Left kidney (tissue), 2 donors: ENCODE results near the gene ENPP1. TPM values are rescaled to one million over a fixed set of nuclear protein-coding genes. Genes with fewer than 3 reads are reported as not detected.
"Not testable (repeated sequence)": the region's sequence is repeated elsewhere in the genome, so short reads cannot be mapped to it uniquely, and the experiment has no call there.

Source experiments
- DNase-seq: peaks from one replicate; pipeline ENCODE4 v3.0.0-alpha.2; 2013
- polyA plus RNA-seq: library from polyadenylated mRNA; unstranded; fragments of 120-200 nt; gene quantifications from one replicate; pipeline ENCODE4 v1.2.1, GENCODE V29; 2013; ENCODE audit not compliant: insufficient read length

ENPP1 gene
- polyA plus RNA-seq, 1 donor = 25.9 TPM

DNA sequence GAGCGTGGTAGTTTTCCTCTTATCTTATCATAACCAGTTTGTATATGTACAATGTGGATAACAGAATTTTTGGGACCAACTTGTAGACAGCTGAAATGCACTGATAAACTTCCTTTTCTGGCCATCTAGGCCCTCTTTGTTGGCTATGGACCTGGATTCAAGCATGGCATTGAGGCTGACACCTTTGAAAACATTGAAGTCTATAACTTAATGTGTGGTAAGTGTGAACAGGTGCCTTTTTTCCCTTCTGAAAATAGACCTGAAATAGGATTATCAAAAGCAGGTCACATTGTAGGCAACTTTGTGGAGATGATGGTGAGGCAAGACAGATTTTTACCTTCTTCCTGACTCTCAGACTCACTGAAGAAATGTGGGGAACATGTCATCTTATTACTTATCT is 67.8 kb downstream of the ENPP1 start:
- no peak for DNase-seq

DNA sequence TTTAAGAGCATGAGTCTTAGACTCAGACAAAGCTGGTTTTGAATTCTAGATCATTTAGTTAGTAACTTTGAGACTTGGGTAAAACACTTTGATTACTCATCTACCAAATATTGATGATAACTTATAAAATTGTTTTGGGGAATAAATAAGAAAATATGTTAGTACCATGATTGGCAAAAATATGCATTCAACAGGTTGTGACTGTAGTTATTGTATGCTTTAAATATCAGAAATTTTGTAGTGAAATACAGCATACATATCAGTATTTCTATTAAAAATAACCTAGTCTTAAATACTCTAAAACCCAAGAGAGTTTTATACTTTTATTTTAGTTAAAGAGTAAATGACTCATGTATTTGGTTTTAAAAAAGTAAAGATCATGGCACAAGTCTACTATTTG is 68.7 kb downstream of the ENPP1 start:
- no peak for DNase-seq

DNA sequence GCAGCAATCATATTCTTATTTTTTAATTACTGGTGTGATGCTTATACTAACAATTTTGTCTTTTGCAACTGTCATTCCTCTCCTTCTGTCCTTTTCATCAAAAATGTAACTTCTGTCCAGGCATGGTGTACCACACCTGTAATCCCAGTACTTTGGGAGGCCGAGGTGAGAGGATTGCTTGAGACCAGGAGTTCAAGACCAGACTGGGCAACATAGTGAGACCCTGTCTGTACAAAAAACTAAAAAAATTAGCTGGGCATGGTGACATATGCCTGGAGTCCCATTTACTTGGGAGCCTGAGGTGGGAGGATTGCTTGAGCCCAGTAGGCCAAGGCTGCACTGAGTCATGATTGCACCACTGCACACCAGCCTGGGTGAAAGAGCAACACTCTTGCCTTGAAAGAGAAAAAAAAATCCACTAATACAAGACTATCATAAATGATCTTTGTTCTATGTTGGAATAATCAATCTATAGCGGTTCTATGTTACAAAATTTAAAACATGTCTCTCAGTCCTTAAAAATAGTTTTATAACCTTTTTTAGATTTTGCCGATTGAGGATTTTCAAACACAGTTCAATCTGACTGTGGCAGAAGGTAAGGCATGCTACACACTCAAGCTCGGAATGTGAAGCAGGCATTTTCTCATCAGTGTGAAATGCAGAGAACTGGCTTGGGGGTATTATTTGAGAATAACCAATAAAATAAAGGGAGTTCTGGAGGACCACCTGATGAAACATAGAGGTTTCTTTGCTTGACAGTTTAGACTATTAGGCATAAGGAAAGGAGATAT is 70.4 kb downstream of the ENPP1 start:
- DNase-seq = no peak

DNA sequence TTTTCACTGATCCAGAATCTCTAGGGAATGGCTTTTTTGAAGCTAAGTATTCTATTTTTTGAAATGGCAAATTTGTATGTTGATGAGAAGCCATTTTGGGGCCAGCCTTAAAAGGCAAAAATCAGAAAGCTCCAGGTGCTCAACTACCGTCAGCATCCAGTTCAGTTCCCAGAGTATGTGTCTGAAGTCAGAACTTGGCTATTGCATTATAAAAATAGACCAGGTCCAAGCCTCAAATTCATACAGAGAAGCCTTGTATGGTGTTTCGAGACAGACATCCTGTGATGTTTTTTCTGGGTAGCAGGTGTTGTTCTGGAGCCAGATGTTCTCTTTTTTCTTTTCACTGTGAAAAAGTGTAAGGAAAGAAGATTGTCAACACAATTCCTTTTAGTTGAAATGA is 75.2 kb downstream of the ENPP1 start:
- DNase-seq = no peak

DNA sequence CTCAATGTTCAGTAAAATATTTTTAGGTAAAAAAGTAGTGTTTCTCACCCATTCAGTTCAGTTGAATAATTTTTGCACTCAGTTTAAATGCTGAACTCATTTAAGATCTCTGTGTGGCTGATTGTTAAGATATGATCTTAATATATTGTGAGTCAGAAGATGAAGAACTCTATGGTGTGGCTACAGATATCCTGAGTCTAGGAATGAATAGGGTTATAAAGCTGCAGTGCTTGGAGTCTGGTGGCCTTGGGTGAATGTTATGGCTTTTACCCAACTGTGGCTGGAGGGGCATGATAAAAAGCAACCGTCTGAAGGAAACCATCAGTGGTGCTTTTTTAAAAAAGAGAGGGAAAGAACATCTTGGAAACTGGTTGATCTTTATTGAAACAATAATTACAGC is 77.4 kb downstream of the ENPP1 start:
- DNase-seq = no peak

GRCh38 chr6:131886517-131886916 is 78.7 kb downstream of the ENPP1 start:
- DNase-seq = no peak

GRCh38 chr6:131890091-131890490 is 82.3 kb downstream of the ENPP1 start:
- peak; percentile 27 for DNase-seq

GRCh38 chr6:131893198-131893597 is 85.4 kb downstream of the ENPP1 start:
- DNase-seq = no peak

- no peak for DNase-seq
Measured at GRCh38 chr6:131894493-131895424, 86.9 kb downstream of the ENPP1 start.

- no peak for DNase-seq
Measured at GRCh38 chr6:131897050-131897435, 89.2 kb downstream of the ENPP1 start.

DNA sequence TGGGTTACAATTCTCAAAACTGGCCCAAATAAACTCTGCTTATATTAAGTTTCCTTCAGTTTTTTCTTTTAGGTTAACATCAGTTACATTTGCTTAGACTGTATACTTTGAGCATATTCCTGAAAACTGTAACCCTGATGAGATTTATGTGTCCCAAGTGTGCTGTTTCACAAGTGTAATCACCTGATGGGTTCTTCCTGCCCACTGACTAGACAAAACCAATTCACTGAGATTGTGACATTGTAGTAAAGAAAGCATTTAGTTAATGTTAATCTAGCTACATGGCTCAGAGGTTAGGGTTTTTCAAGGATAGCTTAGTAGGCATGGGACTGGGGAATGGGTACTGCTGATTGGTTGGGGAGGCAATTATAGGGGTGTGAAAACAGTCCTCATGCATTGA is 89.8 kb downstream of the ENPP1 start:
- DNase-seq = no peak

GRCh38 chr6:131898718-131899117 is 90.9 kb downstream of the ENPP1 start:
- DNase-seq = no peak

DNA sequence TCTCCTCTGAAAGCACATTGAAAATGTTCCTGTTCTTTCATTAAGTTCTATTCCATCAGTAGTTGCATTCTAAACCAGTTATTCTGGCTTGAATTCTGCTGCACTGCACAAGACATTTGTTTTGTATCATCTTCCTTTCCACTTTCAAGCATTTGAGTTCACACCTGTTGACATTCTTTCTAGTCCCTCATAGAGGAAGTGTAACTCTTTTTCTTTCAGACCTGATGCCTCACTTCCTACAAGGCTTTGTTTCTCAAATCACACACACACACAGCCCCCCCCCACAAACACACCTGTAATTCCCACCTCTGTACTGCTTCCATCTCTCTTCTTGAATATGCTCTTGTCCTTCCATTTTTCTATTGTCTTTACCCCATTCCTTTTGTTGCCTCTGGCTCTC is 92.4 kb downstream of the ENPP1 start:
- DNase-seq = no peak

DNA sequence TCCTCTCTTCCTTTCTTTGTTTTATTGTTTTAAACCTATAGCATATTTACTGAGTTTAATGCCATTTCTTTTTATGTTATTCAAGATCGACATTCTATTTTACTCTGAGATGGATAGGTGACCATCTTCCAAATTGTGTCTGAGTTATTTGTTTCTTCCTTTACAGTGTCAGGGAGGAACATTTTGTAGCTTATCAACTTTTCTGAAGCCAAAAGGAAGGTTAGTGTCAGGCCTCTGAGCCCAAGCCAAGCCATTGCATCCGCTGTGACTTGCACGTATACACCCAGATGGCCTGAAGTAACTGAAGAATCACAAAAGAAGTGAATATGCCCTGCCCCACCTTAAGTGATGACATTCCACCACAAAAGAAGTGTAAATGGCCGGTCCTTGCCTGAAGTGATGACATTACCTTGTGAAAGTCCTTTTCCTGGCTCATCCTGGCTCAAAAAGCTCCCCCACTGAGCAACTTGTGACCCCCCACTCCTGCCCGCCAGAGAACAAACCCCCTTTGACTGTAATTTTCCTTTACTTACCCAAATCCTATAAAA is 93.6 kb downstream of the ENPP1 start:
- not testable (repeated sequence) for DNase-seq

DNA sequence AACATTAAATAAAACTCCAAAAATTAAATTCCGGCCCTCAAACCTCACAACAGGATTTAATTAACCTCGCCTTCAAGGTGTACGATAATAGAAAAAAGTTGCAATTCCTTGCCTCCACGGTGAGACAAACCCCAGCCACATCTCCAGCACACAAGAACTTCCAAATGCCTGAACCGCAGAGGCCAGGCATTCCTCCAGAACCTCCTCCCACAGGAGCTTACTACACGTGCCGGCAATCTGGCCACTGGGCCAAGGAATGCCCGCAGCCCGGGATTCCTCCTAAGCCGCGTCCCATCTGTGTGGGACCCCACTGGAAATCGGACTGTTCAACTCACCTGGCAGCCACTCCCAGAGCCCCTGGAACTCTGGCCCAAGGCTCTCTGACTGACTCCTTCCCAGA is 95.9 kb downstream of the ENPP1 start:
- not testable (repeated sequence) for DNase-seq

DNA sequence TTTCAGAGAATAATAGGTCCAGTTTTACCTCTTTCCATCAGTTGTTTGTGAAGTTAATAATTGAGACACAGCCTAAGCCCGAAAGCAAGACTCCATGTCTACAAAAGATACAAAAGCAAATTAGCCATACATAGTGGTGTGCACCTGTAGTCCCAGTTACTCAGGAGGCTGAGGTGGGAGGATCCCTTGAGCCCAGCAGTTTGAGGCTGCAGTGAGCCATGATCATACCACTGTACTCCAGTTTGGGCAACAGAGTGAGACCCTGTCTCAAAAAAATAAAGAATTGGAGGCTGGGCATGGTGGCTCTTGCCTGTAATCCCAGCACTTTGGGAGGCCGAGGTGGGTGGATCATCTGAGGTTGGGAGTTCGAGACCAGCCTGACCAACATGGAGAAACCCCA is 101.0 kb downstream of the ENPP1 start:
- DNase-seq = not testable (repeated sequence)

GRCh38 chr6:131909408-131910218 is 101.8 kb downstream of the ENPP1 start:
- DNase-seq = peak; percentile 84

GRCh38 chr6:131910219-131910589 is 102.4 kb downstream of the ENPP1 start:
- no peak for DNase-seq

- DNase-seq = no peak
Measured at GRCh38 chr6:131910956-131911355, 103.1 kb downstream of the ENPP1 start.

DNA sequence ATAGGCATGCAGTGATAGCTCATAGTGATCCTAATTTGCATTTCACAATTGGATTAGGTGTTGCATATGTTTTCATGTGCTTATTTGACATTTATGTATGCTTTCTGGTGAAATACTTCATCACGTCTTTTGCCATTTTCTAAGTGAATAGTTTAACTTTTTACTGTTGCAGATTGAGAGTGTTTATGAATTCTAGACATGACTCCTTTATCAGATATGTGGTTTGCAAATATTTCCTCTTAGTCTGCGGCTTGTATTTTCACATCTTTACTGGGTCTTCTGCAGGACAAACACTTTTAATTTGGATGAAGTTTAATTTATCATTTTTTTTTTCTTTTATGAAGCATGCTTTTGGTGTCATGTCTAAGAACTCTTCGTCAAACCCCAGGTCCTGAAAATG is 104.1 kb downstream of the ENPP1 start:
- DNase-seq = no peak

DNA sequence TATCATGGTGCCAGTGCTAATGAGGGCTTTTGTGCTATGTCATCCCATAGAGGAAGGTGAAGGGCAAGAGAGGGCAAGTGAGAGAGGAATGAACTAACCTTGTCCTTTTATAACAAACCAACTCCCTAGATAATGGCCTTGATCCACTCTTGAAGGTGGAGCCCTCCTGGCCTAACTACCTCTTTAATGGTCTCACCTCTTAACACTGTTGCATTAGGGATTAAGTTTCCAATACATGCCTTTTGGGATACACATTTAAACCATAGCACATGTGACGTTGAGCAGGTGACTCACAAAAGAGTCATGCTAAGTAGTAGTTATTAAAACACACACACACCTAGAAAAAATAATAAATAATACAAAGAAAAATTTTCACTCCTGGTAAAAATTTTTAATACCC is 106.4 kb downstream of the ENPP1 start:
- DNase-seq = no peak
